Measurements from ENCODE around the gene SBF2.

DNA sequence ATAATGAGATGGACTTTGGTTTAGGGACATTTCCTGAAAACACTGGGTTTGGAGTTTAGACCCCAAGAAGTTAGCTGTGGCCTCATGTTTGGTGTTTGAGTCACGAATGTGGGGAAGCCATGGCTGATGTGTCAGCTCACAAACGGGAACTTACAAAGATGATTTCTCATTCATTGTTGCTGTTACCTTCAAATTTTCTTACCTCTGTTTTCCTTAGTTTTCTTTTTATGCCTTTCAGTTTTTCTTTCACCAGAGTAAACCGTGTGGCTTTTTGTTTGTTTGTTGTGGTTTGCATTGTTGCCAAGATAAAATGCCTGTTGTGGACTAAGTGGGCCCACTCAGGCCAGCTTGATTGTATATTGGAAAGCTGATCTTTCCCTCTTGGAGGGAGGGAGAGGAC lies 541.0 kb downstream of the SBF2 start:
- TF ChIP-seq CTCF (IDR thresholded peaks at IDR 0.05) (no peak), POLR2A (IDR thresholded peaks at IDR 0.05) (no peak)

Measured in lower leg skin (tissue), 3 donors.